ENCODE measurements around the gene CALU.
A peak's percentile ranks its signal among the peaks of the same experiment; 100 is the strongest.

CALU gene

GRCh38 chr7:128739048-128739962 is at the start of gene CALU:
Gene CALU, plus strand, starts transcription at chr7:128739359. Its CDS starts 9,225 bp downstream, at chr7:128748584.
- Mint-ChIP-seq H3K27me3 (no peaks in the 10 kb centered on the region), H3K4me3 (peak within 1 kb of the TSS; percentile 87 to 91), H3K9me3 (no peaks in the 10 kb centered on the region), H3K27ac (peak within 1 kb of the TSS; percentile 96 to 98), H3K4me1 (peaks cover 29% of the 10 kb centered on the region)
- peak; percentile 93 to 95 for DNase-seq
- peak; percentile 98 for ATAC-seq

- DNase-seq (no peak), ATAC-seq (no peak)
- H3K4me1 Mint-ChIP-seq: no peaks in the 10 kb centered on the region
- no peaks in the 10 kb centered on the region for H3K9me3 Mint-ChIP-seq
- H3K27ac Mint-ChIP-seq: no peak overlapping the region
- peaks cover 27% of the 10 kb centered on the region for H3K27me3 Mint-ChIP-seq
- no peak overlapping the region for H3K4me3 Mint-ChIP-seq
These were observed 47.9 kb upstream of the CALU start for GRCh38 chr7:128691227-128691626.

GRCh38 chr7:128692623-128693270 is 46.4 kb upstream of the CALU start:
- no peak for DNase-seq
- H3K4me1 Mint-ChIP-seq: peaks cover 9% of the 10 kb centered on the region
- no peak for ATAC-seq
- H3K9me3 Mint-ChIP-seq: no peaks in the 10 kb centered on the region
- H3K27me3 Mint-ChIP-seq: peaks cover 43% of the 10 kb centered on the region
- no peak overlapping the region for H3K27ac Mint-ChIP-seq
- H3K4me3 Mint-ChIP-seq: no peak overlapping the region

GRCh38 chr7:128693373-128694015 is 45.7 kb upstream of the CALU start:
- peaks cover 16% of the 10 kb centered on the region for H3K4me1 Mint-ChIP-seq
- H3K27ac Mint-ChIP-seq: no peak overlapping the region
- no peak for DNase-seq
- H3K27me3 Mint-ChIP-seq: peaks cover 50% of the 10 kb centered on the region
- no peak for ATAC-seq
- no peak overlapping the region for H3K4me3 Mint-ChIP-seq
- no peaks in the 10 kb centered on the region for H3K9me3 Mint-ChIP-seq

GRCh38 chr7:128694738-128695137 is 44.4 kb upstream of the CALU start:
- DNase-seq (no peak), ATAC-seq (no peak)
- Mint-ChIP-seq H3K27ac (no peak overlapping the region), H3K4me1 (peaks cover 17% of the 10 kb centered on the region), H3K4me3 (no peak overlapping the region), H3K27me3 (peaks cover 58% of the 10 kb centered on the region), H3K9me3 (no peaks in the 10 kb centered on the region)

- DNase-seq (peak; percentile 65 to 70), ATAC-seq (peak; percentile 91)
- Mint-ChIP-seq H3K4me3 (peak overlapping the region; percentile 92 to 95), H3K27me3 (peaks cover 74% of the 10 kb centered on the region), H3K27ac (peak overlapping the region in 1 of 2 donors; percentile 90), H3K9me3 (no peaks in the 10 kb centered on the region), H3K4me1 (peaks cover 17% of the 10 kb centered on the region)
These were observed 41.8 kb upstream of the CALU start for GRCh38 chr7:128697302-128697905.

GRCh38 chr7:128699196-128699712 is 39.9 kb upstream of the CALU start:
- DNase-seq: no peak
- H3K4me3 Mint-ChIP-seq: no peak overlapping the region
- ATAC-seq: no peak
- no peaks in the 10 kb centered on the region for H3K9me3 Mint-ChIP-seq
- H3K27ac Mint-ChIP-seq: no peak overlapping the region
- peaks cover 58% of the 10 kb centered on the region for H3K27me3 Mint-ChIP-seq
- peaks cover 17% of the 10 kb centered on the region for H3K4me1 Mint-ChIP-seq

- ATAC-seq: no peak
- Mint-ChIP-seq H3K27ac (no peak overlapping the region), H3K9me3 (no peaks in the 10 kb centered on the region), H3K4me1 (peaks cover 17% of the 10 kb centered on the region), H3K4me3 (no peak overlapping the region), H3K27me3 (peaks cover 57% of the 10 kb centered on the region)
- DNase-seq: no peak
These were observed 39.3 kb upstream of the CALU start for GRCh38 chr7:128699895-128700294.

- peaks cover 52% of the 10 kb centered on the region for H3K27me3 Mint-ChIP-seq
- no peak for DNase-seq
- no peaks in the 10 kb centered on the region for H3K9me3 Mint-ChIP-seq
- no peak for ATAC-seq
- peaks cover 21% of the 10 kb centered on the region for H3K4me1 Mint-ChIP-seq
- no peak overlapping the region for H3K4me3 Mint-ChIP-seq
- H3K27ac Mint-ChIP-seq: no peak overlapping the region
These were observed 37.9 kb upstream of the CALU start for GRCh38 chr7:128701062-128701785.

- peaks cover 27% of the 10 kb centered on the region for H3K27me3 Mint-ChIP-seq
- no peak overlapping the region for H3K4me3 Mint-ChIP-seq
- peaks cover 5% of the 10 kb centered on the region for H3K4me1 Mint-ChIP-seq
- no peak for DNase-seq
- H3K9me3 Mint-ChIP-seq: no peaks in the 10 kb centered on the region
- no peak for ATAC-seq
- no peak overlapping the region for H3K27ac Mint-ChIP-seq
These were observed 35.4 kb upstream of the CALU start for GRCh38 chr7:128703609-128704241.

- no peak overlapping the region for H3K4me3 Mint-ChIP-seq
- H3K27ac Mint-ChIP-seq: no peak overlapping the region
- DNase-seq (no peak), ATAC-seq (no peak)
- no peaks in the 10 kb centered on the region for H3K9me3 Mint-ChIP-seq
- H3K27me3 Mint-ChIP-seq: peaks cover 23% of the 10 kb centered on the region
- H3K4me1 Mint-ChIP-seq: peaks cover 5% of the 10 kb centered on the region
These were observed 33.2 kb upstream of the CALU start for GRCh38 chr7:128705891-128706333.

GRCh38 chr7:128707752-128708151 is 31.4 kb upstream of the CALU start:
- Mint-ChIP-seq H3K9me3 (no peaks in the 10 kb centered on the region), H3K27ac (no peak overlapping the region), H3K4me1 (peaks cover 5% of the 10 kb centered on the region), H3K4me3 (no peak overlapping the region), H3K27me3 (peaks cover 14% of the 10 kb centered on the region)
- ATAC-seq: no peak
- DNase-seq: no peak

- H3K4me3 Mint-ChIP-seq: no peak overlapping the region
- H3K27ac Mint-ChIP-seq: no peak overlapping the region
- no peak for DNase-seq
- H3K27me3 Mint-ChIP-seq: peaks cover 14% of the 10 kb centered on the region
- H3K4me1 Mint-ChIP-seq: peaks cover 5% of the 10 kb centered on the region
- H3K9me3 Mint-ChIP-seq: no peaks in the 10 kb centered on the region
- ATAC-seq: no peak
These were observed 30.9 kb upstream of the CALU start for GRCh38 chr7:128708235-128708634.

- no peak for ATAC-seq
- Mint-ChIP-seq H3K4me1 (peaks cover 5% of the 10 kb centered on the region), H3K27ac (no peak overlapping the region)
These were observed 30.3 kb upstream of the CALU start for GRCh38 chr7:128708824-128709223.

More at GRCh38 chr7:128708824-128709223, 30.3 kb upstream of the CALU start:
- Mint-ChIP-seq H3K27me3 (peaks cover 14% of the 10 kb centered on the region), H3K4me3 (no peak overlapping the region), H3K9me3 (no peaks in the 10 kb centered on the region)
- DNase-seq: no peak
